Measurements from ENCODE around the gene RFX4. TPM values are rescaled to one million over a fixed set of nuclear protein-coding genes. Genes with fewer than 3 reads are reported as not detected.
A peak's percentile ranks its signal among the peaks of the same experiment; 100 is the strongest.

Gene RFX4
- total and polyA plus RNA-seq, 2 of the 8 experiments (the other 6 are each of a cell fraction or from before 2014, with no cell fraction given) = 0.06 TPM; not detected in 1

DNA sequence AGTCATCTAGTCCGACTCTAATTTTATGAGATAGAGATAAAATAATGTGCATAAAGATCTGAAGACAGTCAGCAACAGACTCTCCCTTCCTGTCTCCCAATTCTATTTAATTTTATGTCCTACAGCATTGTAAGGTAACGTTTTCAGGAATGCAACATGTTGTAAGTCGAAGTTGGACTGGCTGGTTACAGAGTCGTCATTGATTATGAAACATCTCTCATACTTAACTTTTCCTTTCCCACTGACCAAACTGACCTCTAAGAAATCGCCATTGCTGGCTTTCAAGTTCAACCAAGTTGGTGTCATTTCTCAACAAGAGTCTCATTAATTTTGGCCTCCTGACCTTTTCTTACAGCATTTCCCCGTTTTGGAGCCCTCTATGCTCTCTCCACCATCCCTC lies 186.7 kb downstream of the RFX4 start:
- peak overlapping the region in 1 of 4 experiments; percentile 4; a peak in 1 of 7 replicates for H3K9ac ChIP-seq (replicated peaks in 1 of 4; ENCODE audit: extremely low read depth in 1 of 4, low read depth in 3 of 4, low read length in 3 of 4)
- CTCF ChIA-PET (ENCODE audit: partially characterized antibody) = no interaction called here
- no peak for TF ChIP-seq YY1 (IDR thresholded peaks at IDR 0.05; ENCODE audit: low read depth, low read length)
- TF ChIP-seq PHF8 (conservative IDR thresholded peaks at IDR 0.05; ENCODE audit: low read depth, low read length) = no peak
- TF ChIP-seq FOSL1 (IDR thresholded peaks at IDR 0.05; ENCODE audit: insufficient read depth, low read depth, low read length) = no peak
- no peak for TF ChIP-seq SUZ12 (IDR thresholded peaks at IDR 0.05; ENCODE audit: low read length)
- no peak for TF ChIP-seq SIX5 (IDR thresholded peaks at IDR 0.05; ENCODE audit: low read depth, low read length)
- no peak for TF ChIP-seq NANOG (IDR thresholded peaks at IDR 0.05; ENCODE audit: insufficient read depth, low read depth, low read length, poor library complexity, severe bottlenecking)

More for the DNA sequence above, 186.7 kb downstream of the RFX4 start:
- Histone ChIP-seq H4K5ac (ENCODE audit: insufficient read length, low read depth, low read length) (peak overlapping the region; percentile 72), H3K36me3 (ENCODE audit: control insufficient read depth in 2 of 4, insufficient read depth in 4 of 4, low read length in 3 of 4) (no peaks in the 10 kb centered on the region), H3K79me1 (ENCODE audit: low read depth, low read length) (no peaks in the 10 kb centered on the region), H2BK20ac (ENCODE audit: low read length) (peak overlapping the region; percentile 40; the same call in 1 of the 2 replicates), H4K8ac (ENCODE audit: extremely low read depth, insufficient read depth, low read length) (no peak overlapping the region), H3K56ac (replicated peaks; ENCODE audit: insufficient read length, low read depth, low read length) (no peak overlapping the region), H4K91ac (replicated peaks; ENCODE audit: insufficient read length, low read length) (no peak overlapping the region), H3K14ac (ENCODE audit: insufficient read length) (no peak overlapping the region), H3K4me3 (ENCODE audit: extremely low read depth in 1 of 4, insufficient read depth in 2 of 4, low read depth in 3 of 4, low read length in 4 of 4) (peak overlapping the region in 1 of 4 experiments; percentile 44; a peak in 2 of 8 replicates), H3K4me2 (ENCODE audit: insufficient read depth in 1 of 2, low read depth in 2 of 2, low read length in 2 of 2) (peak overlapping the region; percentile 69), H4K20me1 (replicated peaks in 1 of 2; ENCODE audit: control insufficient read depth in 1 of 2, insufficient read depth in 2 of 2, low read length in 2 of 2) (no peaks in the 10 kb centered on the region), H3K23me2 (ENCODE audit: low read depth, low read length) (peaks cover 3% of the 10 kb centered on the region; the same call in 1 of the 2 replicates), H2AFZ (ENCODE audit: low read length) (0 out of 2 replicates have a peak overlapping the region, but pooled peaks have one; percentile 46), H2BK5ac (ENCODE audit: low read depth, low read length) (peak overlapping the region; percentile 62; the same call in 1 of the 2 replicates), H3K23ac (ENCODE audit: insufficient read length) (no peak overlapping the region), H3K9me3 (ENCODE audit: insufficient read depth in 2 of 2, low read depth in 1 of 2, low read length in 1 of 2) (no peaks in the 10 kb centered on the region), H3K79me2 (ENCODE audit: control insufficient read depth in 1 of 2, insufficient read depth in 2 of 2, low read length in 2 of 2) (no peaks in the 10 kb centered on the region), H2BK120ac (replicated peaks; ENCODE audit: low read depth, low read length) (peak overlapping the region; percentile 94), H3K27me3 (replicated peaks in 1 of 4; ENCODE audit: control insufficient read depth in 3 of 4, extremely low read depth in 1 of 4, insufficient read depth in 3 of 4, low read length in 3 of 4) (no peaks in the 10 kb centered on the region), H3K27ac (ENCODE audit: low read depth, low read length) (peak overlapping the region; percentile 52; the same call in 1 of the 2 replicates), H2BK15ac (ENCODE audit: low read length) (peak overlapping the region; percentile 19; the same call in 1 of the 2 replicates), H2AK5ac (ENCODE audit: low read depth, low read length) (no peak overlapping the region), H2BK12ac (ENCODE audit: low read depth, low read length) (peak overlapping the region; percentile 86), H3K4ac (replicated peaks; ENCODE audit: insufficient read length, low read depth, low read length) (no peak overlapping the region), H3K18ac (ENCODE audit: extremely low read depth, low read length) (peak overlapping the region; percentile 42; the same call in 1 of the 2 replicates), H3K4me1 (replicated peaks in 1 of 4; ENCODE audit: control insufficient read depth in 3 of 4, insufficient read depth in 4 of 4, low read length in 3 of 4) (peaks cover 13 to 31% (median 25%) of the 10 kb centered on the region in 4 experiments; a peak in 6 of 7 replicates)
- peak in 1 of 2 experiments; percentile 33 for DNase-seq (ENCODE audit: low read depth in 1 of 2, low spot score in 2 of 2)
- FAIRE-seq = no peak
- 45% methylated on average over 6 of the region's 6 CpGs; no CpG with 5 or more reads in 1 of the 2 experiments for WGBS, 2 experiments (ENCODE audit: extremely low coverage in 1 of 2, insufficient coverage in 1 of 2, insufficient read length in 1 of 2, insufficient replicate concordance in 2 of 2, low coverage in 1 of 2, low lambda C conversion rate in 2 of 2, missing lambda C conversion rate in 1 of 2)
- POLR2A ChIA-PET (ENCODE audit: partially characterized antibody) = interaction anchor here (1.6 kb wide), 1 partner anchor 11 kb away, joined by 4 read pairs; no protein-coding TSS in a partner anchor
